Measurements from ENCODE around the gene PDE11A.

Gene PDE11A

DNA sequence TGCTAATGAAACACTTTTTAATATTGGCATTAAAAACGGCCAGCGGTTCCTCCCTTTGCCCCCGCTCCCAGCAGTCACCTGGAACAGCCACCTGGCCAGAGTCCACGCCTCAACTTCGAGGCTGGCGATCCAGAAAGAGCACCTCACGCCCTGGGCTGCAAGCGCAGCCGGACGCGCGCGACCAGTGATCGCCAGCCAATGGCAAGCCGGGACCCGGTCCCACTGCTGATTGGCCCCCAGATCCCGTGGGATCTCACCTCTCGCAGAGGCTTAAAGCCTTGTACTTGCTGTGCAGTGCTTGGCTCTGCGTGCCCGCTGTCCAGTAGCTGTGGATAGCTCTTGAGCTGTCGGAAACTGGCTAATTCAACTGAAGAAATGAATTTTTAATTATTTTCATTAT, 35.6 kb upstream of the PDE11A start:
- peaks cover 5% of the 10 kb centered on the region; the same call in 1 of the 2 replicates for H3K36me3 ChIP-seq (ENCODE audit: insufficient read depth, low read length)
- no peaks in the 10 kb centered on the region for H3K9me3 ChIP-seq (ENCODE audit: insufficient read depth, low read length, severe bottlenecking)
- no peak overlapping the region for H3K27ac ChIP-seq (ENCODE audit: low read length)
- TF ChIP-seq, protein P1, sequence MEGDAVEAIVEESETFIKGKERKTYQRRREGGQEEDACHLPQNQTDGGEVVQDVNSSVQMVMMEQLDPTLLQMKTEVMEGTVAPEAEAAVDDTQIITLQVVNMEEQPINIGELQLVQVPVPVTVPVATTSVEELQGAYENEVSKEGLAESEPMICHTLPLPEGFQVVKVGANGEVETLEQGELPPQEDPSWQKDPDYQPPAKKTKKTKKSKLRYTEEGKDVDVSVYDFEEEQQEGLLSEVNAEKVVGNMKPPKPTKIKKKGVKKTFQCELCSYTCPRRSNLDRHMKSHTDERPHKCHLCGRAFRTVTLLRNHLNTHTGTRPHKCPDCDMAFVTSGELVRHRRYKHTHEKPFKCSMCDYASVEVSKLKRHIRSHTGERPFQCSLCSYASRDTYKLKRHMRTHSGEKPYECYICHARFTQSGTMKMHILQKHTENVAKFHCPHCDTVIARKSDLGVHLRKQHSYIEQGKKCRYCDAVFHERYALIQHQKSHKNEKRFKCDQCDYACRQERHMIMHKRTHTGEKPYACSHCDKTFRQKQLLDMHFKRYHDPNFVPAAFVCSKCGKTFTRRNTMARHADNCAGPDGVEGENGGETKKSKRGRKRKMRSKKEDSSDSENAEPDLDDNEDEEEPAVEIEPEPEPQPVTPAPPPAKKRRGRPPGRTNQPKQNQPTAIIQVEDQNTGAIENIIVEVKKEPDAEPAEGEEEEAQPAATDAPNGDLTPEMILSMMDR (IDR thresholded peaks at IDR 0.05; ENCODE audit: borderline replicate concordance, extremely low read depth, low read length, poor library complexity, severe bottlenecking) = no peak
- TF ChIP-seq EZH2 (IDR thresholded peaks at IDR 0.05; ENCODE audit: borderline replicate concordance, low read depth, low read length, severe bottlenecking) = no peak
- no peak overlapping the region for H3K4me2 ChIP-seq (ENCODE audit: insufficient read depth, low read length)
- H3K79me2 ChIP-seq (ENCODE audit: insufficient read depth, low read length) = peaks cover 10% of the 10 kb centered on the region
- no peak for ATAC-seq (ENCODE audit: insufficient read depth, low read depth)
- no peak overlapping the region for H3K4me3 ChIP-seq (ENCODE audit: low read depth in 1 of 2, low read length in 2 of 2)
- H4K20me1 ChIP-seq (ENCODE audit: insufficient read depth, low read length) = no peaks in the 10 kb centered on the region
- H3K4me1 ChIP-seq (ENCODE audit: insufficient read depth, low read length) = peaks cover 10% of the 10 kb centered on the region
- H2AFZ ChIP-seq (ENCODE audit: low read depth, low read length) = no peak overlapping the region
- no peak for DNase-seq
- no peaks in the 10 kb centered on the region for H3K27me3 ChIP-seq (ENCODE audit: insufficient read depth, low read length, poor library complexity)
- no peak overlapping the region for H3K9ac ChIP-seq (ENCODE audit: low read depth, low read length)

- no peaks in the 10 kb centered on the region for H4K20me1 ChIP-seq (ENCODE audit: insufficient read depth, low read length)
- H3K36me3 ChIP-seq (ENCODE audit: insufficient read depth, low read length) = no peaks in the 10 kb centered on the region
Observed at GRCh38 chr2:178106053-178106452, 33.5 kb upstream of the PDE11A start.

GRCh38 chr2:178105566-178105965, 33.0 kb upstream of the PDE11A start:
- Histone ChIP-seq H3K4me1 (ENCODE audit: insufficient read depth, low read length) (no peaks in the 10 kb centered on the region), H3K9ac (ENCODE audit: low read depth, low read length) (no peak overlapping the region), H3K4me3 (ENCODE audit: low read depth in 1 of 2, low read length in 2 of 2) (no peak overlapping the region), H3K27me3 (ENCODE audit: insufficient read depth, low read length, poor library complexity) (peaks cover 5% of the 10 kb centered on the region), H2AFZ (ENCODE audit: low read depth, low read length) (no peak overlapping the region), H3K9me3 (ENCODE audit: insufficient read depth, low read length, severe bottlenecking) (no peaks in the 10 kb centered on the region), H3K4me2 (ENCODE audit: insufficient read depth, low read length) (no peak overlapping the region), H3K27ac (ENCODE audit: low read length) (no peak overlapping the region), H4K20me1 (ENCODE audit: insufficient read depth, low read length) (no peaks in the 10 kb centered on the region), H3K79me2 (ENCODE audit: insufficient read depth, low read length) (no peaks in the 10 kb centered on the region), H3K36me3 (ENCODE audit: insufficient read depth, low read length) (no peaks in the 10 kb centered on the region)
- ATAC-seq (ENCODE audit: insufficient read depth, low read depth) = no peak
- no peak for DNase-seq
- TF ChIP-seq, protein P1 (IDR thresholded peaks at IDR 0.05; ENCODE audit: borderline replicate concordance, extremely low read depth, low read length, poor library complexity, severe bottlenecking) = no peak
- no peak for TF ChIP-seq EZH2 (IDR thresholded peaks at IDR 0.05; ENCODE audit: borderline replicate concordance, low read depth, low read length, severe bottlenecking)

More at GRCh38 chr2:178106053-178106452, 33.5 kb upstream of the PDE11A start:
- H3K4me2 ChIP-seq (ENCODE audit: insufficient read depth, low read length) = no peak overlapping the region
- no peaks in the 10 kb centered on the region for H3K4me1 ChIP-seq (ENCODE audit: insufficient read depth, low read length)
- DNase-seq (no peak), ATAC-seq (ENCODE audit: insufficient read depth, low read depth) (no peak)
- no peak for TF ChIP-seq EZH2 (IDR thresholded peaks at IDR 0.05; ENCODE audit: borderline replicate concordance, low read depth, low read length, severe bottlenecking)
- TF ChIP-seq, protein P1 (IDR thresholded peaks at IDR 0.05; ENCODE audit: borderline replicate concordance, extremely low read depth, low read length, poor library complexity, severe bottlenecking) = no peak
- no peaks in the 10 kb centered on the region for H3K79me2 ChIP-seq (ENCODE audit: insufficient read depth, low read length)
- H3K9me3 ChIP-seq (ENCODE audit: insufficient read depth, low read length, severe bottlenecking) = no peaks in the 10 kb centered on the region
- H3K27me3 ChIP-seq (ENCODE audit: insufficient read depth, low read length, poor library complexity) = peaks cover 2% of the 10 kb centered on the region
- H2AFZ ChIP-seq (ENCODE audit: low read depth, low read length) = no peak overlapping the region
- no peak overlapping the region for H3K27ac ChIP-seq (ENCODE audit: low read length)
- H3K9ac ChIP-seq (ENCODE audit: low read depth, low read length) = no peak overlapping the region
- H3K4me3 ChIP-seq (ENCODE audit: low read depth in 1 of 2, low read length in 2 of 2) = no peak overlapping the region

Measured in DND-41 (cell line).